RWPE2 (cell line): ENCODE measurements around the gene IL2RA.

Experiments used
- ATAC-seq: fragments of 200-7000 bp; cut with Tn5 transposase; 3 replicates; pipeline ENCODE4 v1.9.1; 2021; ENCODE audit warnings: low read depth
- DNase-seq: peaks from one replicate; pipeline ENCODE4 v3.0.0-alpha.2; 2020; ENCODE audit warnings: low spot score
- H3K27ac ChIP-seq: fragments of 450-650 bp; 2 replicates; pipeline ENCODE4 v1.5.1; 2017; ENCODE audit warnings: mild to moderate bottlenecking; ENCODE audit not compliant: poor library complexity, severe bottlenecking
- H3K27me3 ChIP-seq: fragments of 250-450 bp; sonication (Bioruptor Pico); 2 replicates; pipeline ENCODE4 v1.5.1; 2021; ENCODE audit warnings: mild to moderate bottlenecking, moderate library complexity; ENCODE audit not compliant: insufficient read depth, poor library complexity, severe bottlenecking
- H3K36me3 ChIP-seq: fragments of 250-450 bp; sonication (Bioruptor Pico); 2 replicates; pipeline ENCODE4 v1.5.1; 2020; ENCODE audit warnings: low read depth, mild to moderate bottlenecking, moderate library complexity
- H3K4me1 ChIP-seq: fragments of 250-450 bp; sonication (Bioruptor Pico); 2 replicates; pipeline ENCODE4 v1.5.1; 2021; ENCODE audit warnings: mild to moderate bottlenecking, moderate library complexity; ENCODE audit not compliant: insufficient read depth, poor library complexity, severe bottlenecking
- H3K4me3 ChIP-seq: fragments of 250-450 bp; sonication (Bioruptor Pico); 2 replicates; pipeline ENCODE4 v1.5.1; 2021; ENCODE audit warnings: mild to moderate bottlenecking, moderate library complexity; ENCODE audit not compliant: severe bottlenecking
- H3K9me3 ChIP-seq: fragments of 250-450 bp; sonication (Bioruptor Pico); 2 replicates; pipeline ENCODE4 v1.5.1; 2021; ENCODE audit warnings: mild to moderate bottlenecking, moderate library complexity; ENCODE audit not compliant: severe bottlenecking
- TF ChIP-seq, protein P1 (sequence below): fragments of 450-650 bp; IDR thresholded peaks from one replicate; pipeline ENCODE4 v1.5.1; 2017; ENCODE audit warnings: mild to moderate bottlenecking, moderate library complexity; ENCODE audit not compliant: poor library complexity, severe bottlenecking

The IL2RA gene

DNA sequence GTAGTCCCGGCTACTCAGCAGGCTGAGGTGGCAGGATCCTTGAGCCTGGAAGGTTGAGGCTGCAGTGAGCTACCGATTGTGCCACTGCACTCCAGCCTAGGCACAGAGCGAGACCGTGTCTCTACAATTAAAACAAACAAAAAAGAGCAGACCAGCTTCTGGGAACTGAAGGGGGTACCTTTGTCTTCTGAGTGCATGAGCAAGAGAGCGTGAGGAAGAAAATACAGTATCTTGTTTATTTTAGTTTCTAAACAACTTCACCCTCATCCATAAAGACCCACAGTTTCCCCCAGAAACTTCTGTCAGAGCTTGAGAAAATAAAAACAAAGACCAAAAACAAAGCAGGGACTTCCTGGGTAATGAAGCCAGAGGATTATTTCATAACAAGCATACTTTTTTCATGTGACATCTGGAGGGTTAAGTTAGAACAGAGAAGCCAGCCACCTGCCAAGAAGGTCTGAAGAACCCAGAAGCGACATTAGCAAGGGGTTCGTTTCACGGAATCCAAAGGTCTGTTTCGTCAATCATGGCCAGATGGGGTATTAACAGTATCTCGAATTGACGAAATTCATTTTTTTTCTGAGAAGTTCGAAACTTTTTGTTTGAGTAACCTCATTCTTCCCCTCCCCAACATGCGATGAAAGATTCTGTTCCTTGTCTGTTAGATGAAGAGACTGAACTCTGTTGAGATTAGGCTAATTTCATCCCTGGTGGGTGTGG lies 10.2 kb upstream of the IL2RA start:
- Histone ChIP-seq H3K9me3 (no peaks in the 10 kb centered on the region), H3K27me3 (peaks cover 4% of the 10 kb centered on the region), H3K36me3 (no peaks in the 10 kb centered on the region), H3K4me1 (no peaks in the 10 kb centered on the region), H3K4me3 (no peak overlapping the region), H3K27ac (no peak overlapping the region)
- no peak for DNase-seq
- TF ChIP-seq, protein P1, sequence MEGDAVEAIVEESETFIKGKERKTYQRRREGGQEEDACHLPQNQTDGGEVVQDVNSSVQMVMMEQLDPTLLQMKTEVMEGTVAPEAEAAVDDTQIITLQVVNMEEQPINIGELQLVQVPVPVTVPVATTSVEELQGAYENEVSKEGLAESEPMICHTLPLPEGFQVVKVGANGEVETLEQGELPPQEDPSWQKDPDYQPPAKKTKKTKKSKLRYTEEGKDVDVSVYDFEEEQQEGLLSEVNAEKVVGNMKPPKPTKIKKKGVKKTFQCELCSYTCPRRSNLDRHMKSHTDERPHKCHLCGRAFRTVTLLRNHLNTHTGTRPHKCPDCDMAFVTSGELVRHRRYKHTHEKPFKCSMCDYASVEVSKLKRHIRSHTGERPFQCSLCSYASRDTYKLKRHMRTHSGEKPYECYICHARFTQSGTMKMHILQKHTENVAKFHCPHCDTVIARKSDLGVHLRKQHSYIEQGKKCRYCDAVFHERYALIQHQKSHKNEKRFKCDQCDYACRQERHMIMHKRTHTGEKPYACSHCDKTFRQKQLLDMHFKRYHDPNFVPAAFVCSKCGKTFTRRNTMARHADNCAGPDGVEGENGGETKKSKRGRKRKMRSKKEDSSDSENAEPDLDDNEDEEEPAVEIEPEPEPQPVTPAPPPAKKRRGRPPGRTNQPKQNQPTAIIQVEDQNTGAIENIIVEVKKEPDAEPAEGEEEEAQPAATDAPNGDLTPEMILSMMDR: no peak
- no peak for ATAC-seq

DNA sequence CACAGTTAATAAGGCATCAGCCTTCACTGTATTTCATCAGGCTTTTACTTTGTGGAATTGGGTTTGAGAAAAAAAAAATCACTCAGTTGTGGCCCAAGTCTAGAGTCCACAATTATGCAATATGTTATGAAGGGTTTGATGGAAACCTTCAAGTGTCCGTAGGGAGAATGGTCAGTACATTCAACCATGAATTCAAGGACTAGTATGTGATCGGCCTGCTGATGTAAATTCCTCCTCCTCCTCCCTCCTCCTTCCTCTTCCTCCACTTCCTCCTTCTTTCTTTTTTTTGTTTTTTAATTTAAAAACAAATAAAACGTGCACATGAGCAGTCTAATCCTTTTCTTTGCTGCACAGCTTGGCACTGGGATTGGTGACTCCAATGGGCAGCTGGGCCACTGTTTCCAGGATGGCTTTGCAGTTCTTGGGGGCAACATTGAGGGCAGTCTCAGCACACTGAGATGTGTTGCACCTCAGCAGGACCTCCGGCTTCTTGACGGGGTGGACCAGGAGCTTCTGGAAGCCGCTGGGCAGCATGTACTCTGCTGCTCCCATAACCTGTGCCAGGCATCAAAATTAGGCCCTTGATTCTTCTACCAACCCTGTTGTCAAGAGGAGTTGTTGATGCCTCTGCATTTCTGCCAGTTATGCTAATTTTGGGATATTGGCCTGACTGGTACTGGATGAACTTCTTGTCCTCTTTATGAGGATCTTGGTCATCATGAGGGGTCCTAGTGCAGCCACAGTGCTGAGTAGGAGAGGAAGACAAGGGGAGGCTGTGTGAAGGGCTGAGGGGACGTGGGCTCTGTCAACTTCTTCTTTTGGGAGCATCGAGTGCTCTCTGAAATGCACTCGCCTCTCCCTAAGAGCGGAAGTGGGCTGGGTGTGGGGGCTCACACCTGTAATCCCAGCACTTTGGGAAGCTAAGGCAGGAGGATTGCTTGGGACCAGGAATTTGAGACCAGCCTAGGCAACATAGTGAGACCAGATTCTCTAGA lies 9.3 kb upstream of the IL2RA start:
- TF ChIP-seq, protein P1: no peak
- H3K4me1 ChIP-seq: no peaks in the 10 kb centered on the region
- H3K36me3 ChIP-seq: no peaks in the 10 kb centered on the region
- H3K4me3 ChIP-seq: no peak overlapping the region
- DNase-seq (no peak), ATAC-seq (no peak)
- no peaks in the 10 kb centered on the region for H3K9me3 ChIP-seq
- no peak overlapping the region for H3K27ac ChIP-seq
- H3K27me3 ChIP-seq: peaks cover 4% of the 10 kb centered on the region

DNA sequence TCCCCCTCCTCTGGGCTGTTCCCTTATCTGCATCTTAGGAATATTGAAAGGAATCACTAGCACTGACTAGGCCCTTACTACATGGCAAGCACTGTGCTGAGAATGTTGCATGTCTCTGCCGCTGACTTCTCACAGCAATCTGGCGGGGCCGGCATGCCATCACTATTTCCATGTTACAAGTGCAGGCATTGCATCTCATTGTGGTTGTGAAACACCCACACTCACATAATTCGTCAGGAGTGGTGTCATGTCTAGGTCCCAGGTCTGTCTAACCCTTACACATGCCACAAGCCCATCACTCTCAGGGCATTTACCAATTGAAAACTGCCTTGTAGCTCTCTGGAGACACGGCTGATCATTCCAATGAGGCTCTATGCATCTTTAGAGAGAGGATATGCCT lies 8.5 kb upstream of the IL2RA start:
- Histone ChIP-seq H3K27ac (no peak overlapping the region), H3K4me3 (no peak overlapping the region), H3K9me3 (no peaks in the 10 kb centered on the region), H3K27me3 (no peaks in the 10 kb centered on the region), H3K36me3 (no peaks in the 10 kb centered on the region), H3K4me1 (no peaks in the 10 kb centered on the region)
- TF ChIP-seq, protein P1: no peak
- DNase-seq: no peak
- no peak for ATAC-seq

DNA sequence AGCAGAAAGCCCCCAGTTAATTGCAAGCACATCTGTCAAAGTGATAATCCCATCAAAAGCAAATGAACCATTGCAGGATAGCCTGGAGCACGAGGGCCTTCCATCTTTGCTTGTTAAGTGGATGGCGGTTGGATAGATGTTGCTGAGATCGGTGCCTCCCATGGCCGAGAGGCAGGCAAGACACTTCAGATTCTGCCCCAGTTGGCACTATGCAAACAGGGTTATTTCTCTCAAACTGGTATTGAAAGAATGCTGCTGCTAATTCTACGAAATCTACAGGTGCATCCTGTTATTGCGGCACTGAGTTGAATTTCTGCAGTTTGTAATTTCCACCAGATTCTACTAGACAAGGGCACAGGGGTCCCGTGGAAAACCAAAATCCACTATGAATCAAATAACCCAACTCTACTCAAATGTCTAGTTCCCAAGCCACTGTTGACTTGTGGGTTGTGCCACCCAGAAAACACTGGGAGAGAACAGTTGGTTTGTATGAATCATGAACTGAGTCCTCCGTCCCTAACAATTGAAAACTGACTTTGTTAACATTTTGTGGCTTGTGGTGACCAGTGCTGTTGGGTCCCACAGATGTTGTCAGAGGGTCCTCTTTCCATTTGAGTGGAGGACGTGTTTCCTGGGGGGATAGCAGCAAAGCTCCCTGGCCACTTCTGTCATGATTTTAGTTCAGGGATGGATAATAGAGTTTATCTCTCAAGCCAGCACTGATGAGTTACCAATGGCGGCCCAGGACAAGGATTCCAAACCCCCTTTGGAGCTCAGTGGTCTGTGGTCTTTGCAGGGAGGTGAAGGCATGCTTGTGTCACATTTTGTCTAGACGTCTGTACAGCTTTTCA lies 7.1 kb upstream of the IL2RA start:
- DNase-seq (no peak), ATAC-seq (no peak)
- Histone ChIP-seq H3K27me3 (no peaks in the 10 kb centered on the region), H3K9me3 (no peaks in the 10 kb centered on the region), H3K4me1 (no peaks in the 10 kb centered on the region), H3K36me3 (no peaks in the 10 kb centered on the region), H3K4me3 (no peak overlapping the region), H3K27ac (no peak overlapping the region)
- TF ChIP-seq, protein P1: no peak
